ENCODE data around the gene TSPEAR. TPM values are rescaled to one million over a fixed set of nuclear protein-coding genes. Genes with fewer than 3 reads are reported as not detected.

Gene TSPEAR
- total RNA-seq, 1 donor, result not detected

- no peaks in the 10 kb centered on the region for H3K4me1 ChIP-seq (ENCODE audit: insufficient read depth, low read length)
- H3K27me3 ChIP-seq (ENCODE audit: insufficient read depth, low read length), result peaks cover 9% of the 10 kb centered on the region
- DNase-seq (ENCODE audit: insufficient read length, low spot score, missing footprints), result no peak
- H3K4me2 ChIP-seq (ENCODE audit: insufficient read depth, low read length), result no peak overlapping the region
- no peaks in the 10 kb centered on the region for H4K20me1 ChIP-seq (ENCODE audit: insufficient read depth, low read length)
- TF ChIP-seq CTCF (IDR thresholded peaks at IDR 0.05; ENCODE audit: extremely low read depth, low read depth, low read length), result no peak
- no peak overlapping the region for H2AFZ ChIP-seq (ENCODE audit: low read length)
- no peaks in the 10 kb centered on the region for H3K36me3 ChIP-seq (ENCODE audit: insufficient read depth, low read length)
- H3K9me3 ChIP-seq (ENCODE audit: low read depth, low read length), result no peaks in the 10 kb centered on the region
- no peak overlapping the region for H3K4me3 ChIP-seq (ENCODE audit: insufficient read depth, low read length)
- H3K79me2 ChIP-seq (ENCODE audit: insufficient read depth, low read length), result no peaks in the 10 kb centered on the region
- no peak overlapping the region for H3K27ac ChIP-seq (ENCODE audit: low read depth, low read length)
Measured at GRCh38 chr21:44557491-44558328, 153.7 kb downstream of the TSPEAR start.

- H4K20me1 ChIP-seq (ENCODE audit: insufficient read depth, low read length), result no peaks in the 10 kb centered on the region
- H3K4me1 ChIP-seq (ENCODE audit: insufficient read depth, low read length), result no peaks in the 10 kb centered on the region
- H3K79me2 ChIP-seq (ENCODE audit: insufficient read depth, low read length), result no peaks in the 10 kb centered on the region
- no peak overlapping the region for H3K27ac ChIP-seq (ENCODE audit: low read depth, low read length)
- H2AFZ ChIP-seq (ENCODE audit: low read length), result no peak overlapping the region
- H3K4me3 ChIP-seq (ENCODE audit: insufficient read depth, low read length), result no peak overlapping the region
- H3K4me2 ChIP-seq (ENCODE audit: insufficient read depth, low read length), result no peak overlapping the region
- no peaks in the 10 kb centered on the region for H3K9me3 ChIP-seq (ENCODE audit: low read depth, low read length)
- DNase-seq (ENCODE audit: insufficient read length, low spot score, missing footprints), result no peak
- TF ChIP-seq CTCF (IDR thresholded peaks at IDR 0.05; ENCODE audit: extremely low read depth, low read depth, low read length), result no peak
- peaks cover 9% of the 10 kb centered on the region for H3K27me3 ChIP-seq (ENCODE audit: insufficient read depth, low read length)
- H3K36me3 ChIP-seq (ENCODE audit: insufficient read depth, low read length), result no peaks in the 10 kb centered on the region
Measured at GRCh38 chr21:44556879-44557278, 154.5 kb downstream of the TSPEAR start.

- Histone ChIP-seq H3K27me3 (ENCODE audit: insufficient read depth, low read length) (peaks cover 9% of the 10 kb centered on the region), H4K20me1 (ENCODE audit: insufficient read depth, low read length) (no peaks in the 10 kb centered on the region), H3K9me3 (ENCODE audit: low read depth, low read length) (no peaks in the 10 kb centered on the region), H3K4me3 (ENCODE audit: insufficient read depth, low read length) (no peak overlapping the region), H3K27ac (ENCODE audit: low read depth, low read length) (no peak overlapping the region), H3K4me2 (ENCODE audit: insufficient read depth, low read length) (no peak overlapping the region), H3K36me3 (ENCODE audit: insufficient read depth, low read length) (no peaks in the 10 kb centered on the region), H3K79me2 (ENCODE audit: insufficient read depth, low read length) (no peaks in the 10 kb centered on the region), H3K4me1 (ENCODE audit: insufficient read depth, low read length) (no peaks in the 10 kb centered on the region), H2AFZ (ENCODE audit: low read length) (no peak overlapping the region)
- no peak for DNase-seq (ENCODE audit: insufficient read length, low spot score, missing footprints)
- no peak for TF ChIP-seq CTCF (IDR thresholded peaks at IDR 0.05; ENCODE audit: extremely low read depth, low read depth, low read length)
Measured at GRCh38 chr21:44555200-44555875, 156.0 kb downstream of the TSPEAR start.

GRCh38 chr21:44552681-44553080, 158.7 kb downstream of the TSPEAR start:
- no peak for TF ChIP-seq CTCF (IDR thresholded peaks at IDR 0.05; ENCODE audit: extremely low read depth, low read depth, low read length)
- Histone ChIP-seq H3K36me3 (ENCODE audit: insufficient read depth, low read length) (no peaks in the 10 kb centered on the region), H3K79me2 (ENCODE audit: insufficient read depth, low read length) (no peaks in the 10 kb centered on the region), H3K27me3 (ENCODE audit: insufficient read depth, low read length) (peaks cover 8% of the 10 kb centered on the region), H3K4me1 (ENCODE audit: insufficient read depth, low read length) (no peaks in the 10 kb centered on the region), H3K4me2 (ENCODE audit: insufficient read depth, low read length) (no peak overlapping the region), H4K20me1 (ENCODE audit: insufficient read depth, low read length) (no peaks in the 10 kb centered on the region), H3K27ac (ENCODE audit: low read depth, low read length) (no peak overlapping the region), H3K9me3 (ENCODE audit: low read depth, low read length) (no peaks in the 10 kb centered on the region), H3K4me3 (ENCODE audit: insufficient read depth, low read length) (no peak overlapping the region), H2AFZ (ENCODE audit: low read length) (no peak overlapping the region)
- DNase-seq (ENCODE audit: insufficient read length, low spot score, missing footprints), result peak; percentile 11

Data from osteoblast (primary cell).